Measurements from ENCODE around the gene SEC14L6. TPM values are rescaled to one million over a fixed set of nuclear protein-coding genes. Genes with fewer than 3 reads are reported as not detected.

SEC14L6 gene
- total RNA-seq, 1 donor from 2014 or later: 0.54 TPM

- no peaks in the 10 kb centered on the region for H3K36me3 Mint-ChIP-seq (ENCODE audit: unreplicated experiment)
- no peak for DNase-seq (ENCODE audit: extremely low spot score, unreplicated experiment)
- TF ChIP-seq, protein P1, sequence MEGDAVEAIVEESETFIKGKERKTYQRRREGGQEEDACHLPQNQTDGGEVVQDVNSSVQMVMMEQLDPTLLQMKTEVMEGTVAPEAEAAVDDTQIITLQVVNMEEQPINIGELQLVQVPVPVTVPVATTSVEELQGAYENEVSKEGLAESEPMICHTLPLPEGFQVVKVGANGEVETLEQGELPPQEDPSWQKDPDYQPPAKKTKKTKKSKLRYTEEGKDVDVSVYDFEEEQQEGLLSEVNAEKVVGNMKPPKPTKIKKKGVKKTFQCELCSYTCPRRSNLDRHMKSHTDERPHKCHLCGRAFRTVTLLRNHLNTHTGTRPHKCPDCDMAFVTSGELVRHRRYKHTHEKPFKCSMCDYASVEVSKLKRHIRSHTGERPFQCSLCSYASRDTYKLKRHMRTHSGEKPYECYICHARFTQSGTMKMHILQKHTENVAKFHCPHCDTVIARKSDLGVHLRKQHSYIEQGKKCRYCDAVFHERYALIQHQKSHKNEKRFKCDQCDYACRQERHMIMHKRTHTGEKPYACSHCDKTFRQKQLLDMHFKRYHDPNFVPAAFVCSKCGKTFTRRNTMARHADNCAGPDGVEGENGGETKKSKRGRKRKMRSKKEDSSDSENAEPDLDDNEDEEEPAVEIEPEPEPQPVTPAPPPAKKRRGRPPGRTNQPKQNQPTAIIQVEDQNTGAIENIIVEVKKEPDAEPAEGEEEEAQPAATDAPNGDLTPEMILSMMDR (IDR thresholded peaks at IDR 0.05): no peak
- no peak overlapping the region for H3K4me3 Mint-ChIP-seq (ENCODE audit: unreplicated experiment)
- no peaks in the 10 kb centered on the region for H3K9me3 Mint-ChIP-seq (ENCODE audit: unreplicated experiment)
- H3K27me3 Mint-ChIP-seq (ENCODE audit: unreplicated experiment): peaks cover 8% of the 10 kb centered on the region
- peaks cover 2% of the 10 kb centered on the region for H3K4me1 Mint-ChIP-seq (ENCODE audit: unreplicated experiment)
- no peak overlapping the region for H3K27ac Mint-ChIP-seq (ENCODE audit: unreplicated experiment)
Observed at GRCh38 chr22:30537083-30537731, 9.3 kb downstream of the SEC14L6 start.

DNA sequence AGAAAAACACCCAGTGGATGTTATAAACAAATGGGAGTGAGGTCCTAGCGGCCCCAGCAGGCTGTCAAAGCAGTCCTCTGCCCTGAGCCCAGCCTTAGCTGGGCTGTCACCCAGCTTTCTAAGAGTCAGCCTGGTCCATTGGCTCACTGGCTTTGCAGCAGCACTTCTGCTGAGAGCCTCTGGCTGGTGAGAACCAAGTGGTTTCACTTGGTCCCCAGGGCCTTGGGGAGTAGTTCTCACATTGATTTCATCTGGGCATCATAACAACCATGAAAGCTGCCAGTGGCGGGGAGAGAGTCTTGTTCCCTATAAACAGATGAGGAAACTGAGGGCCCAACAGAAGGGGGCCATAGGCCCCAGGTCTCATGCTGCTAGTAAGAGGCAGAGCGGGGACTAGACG, 11.4 kb downstream of the SEC14L6 start:
- H3K4me1 Mint-ChIP-seq (ENCODE audit: unreplicated experiment): no peaks in the 10 kb centered on the region
- H3K27me3 Mint-ChIP-seq (ENCODE audit: unreplicated experiment): peaks cover 6% of the 10 kb centered on the region
- H3K36me3 Mint-ChIP-seq (ENCODE audit: unreplicated experiment): no peaks in the 10 kb centered on the region
- no peak overlapping the region for H3K4me3 Mint-ChIP-seq (ENCODE audit: unreplicated experiment)
- no peak overlapping the region for H3K27ac Mint-ChIP-seq (ENCODE audit: unreplicated experiment)
- no peaks in the 10 kb centered on the region for H3K9me3 Mint-ChIP-seq (ENCODE audit: unreplicated experiment)
- TF ChIP-seq, protein P1 (IDR thresholded peaks at IDR 0.05): no peak
- DNase-seq (ENCODE audit: extremely low spot score, unreplicated experiment): no peak

DNA sequence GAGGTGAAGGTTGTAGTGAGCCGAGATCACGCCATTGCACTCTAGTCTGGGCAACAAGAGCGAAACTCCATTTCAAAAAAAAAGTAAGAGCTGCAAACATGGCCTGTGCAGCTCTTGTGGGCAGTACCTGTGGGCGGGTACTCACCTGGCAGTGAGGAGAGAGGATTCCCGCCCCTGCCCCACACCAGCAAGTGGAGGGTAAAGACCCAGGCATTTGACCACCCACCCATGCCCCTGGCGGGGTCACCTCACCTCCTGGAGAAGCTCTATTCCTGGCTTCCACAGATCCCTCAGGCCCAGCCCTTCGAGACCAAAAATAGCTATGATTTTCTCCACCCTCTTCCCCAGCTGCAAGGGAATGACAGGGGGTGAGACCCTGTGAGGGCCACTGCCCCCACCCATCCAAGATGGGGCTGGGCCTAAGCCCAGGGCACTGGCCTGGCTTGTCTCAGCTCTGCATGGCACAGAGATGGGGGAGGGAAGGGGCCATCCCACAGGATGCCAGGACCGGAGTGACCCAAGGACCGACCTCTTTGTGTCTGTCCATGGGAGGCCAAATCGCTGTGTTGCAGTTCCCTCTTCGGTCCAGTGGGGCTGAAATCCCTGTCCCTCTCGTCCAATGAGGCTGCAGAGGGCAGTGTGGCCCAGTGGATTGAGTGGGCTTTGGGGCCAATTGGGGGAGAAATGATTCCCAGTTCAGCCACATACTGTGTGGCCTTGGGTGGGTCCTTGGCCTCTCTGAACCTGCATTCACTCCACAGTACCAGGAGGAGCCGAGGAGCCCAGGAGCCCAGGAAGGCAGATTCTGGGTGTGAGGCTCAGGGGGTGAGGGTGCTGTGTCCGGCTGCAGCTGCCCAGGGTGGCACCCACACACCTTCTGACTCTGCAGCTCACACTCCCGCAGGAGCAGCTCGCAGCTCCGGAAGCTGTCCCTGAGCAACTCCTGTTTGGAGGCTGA, 14.6 kb downstream of the SEC14L6 start:
- H3K27ac Mint-ChIP-seq (ENCODE audit: unreplicated experiment): no peak overlapping the region
- peaks cover 6% of the 10 kb centered on the region for H3K27me3 Mint-ChIP-seq (ENCODE audit: unreplicated experiment)
- no peak for DNase-seq (ENCODE audit: extremely low spot score, unreplicated experiment)
- no peaks in the 10 kb centered on the region for H3K36me3 Mint-ChIP-seq (ENCODE audit: unreplicated experiment)
- H3K4me1 Mint-ChIP-seq (ENCODE audit: unreplicated experiment): no peaks in the 10 kb centered on the region
- H3K4me3 Mint-ChIP-seq (ENCODE audit: unreplicated experiment): no peak overlapping the region
- TF ChIP-seq, protein P1 (IDR thresholded peaks at IDR 0.05): no peak
- no peaks in the 10 kb centered on the region for H3K9me3 Mint-ChIP-seq (ENCODE audit: unreplicated experiment)

- Mint-ChIP-seq H3K36me3 (ENCODE audit: unreplicated experiment) (no peaks in the 10 kb centered on the region), H3K27ac (ENCODE audit: unreplicated experiment) (no peak overlapping the region), H3K27me3 (ENCODE audit: unreplicated experiment) (peaks cover 4% of the 10 kb centered on the region), H3K4me3 (ENCODE audit: unreplicated experiment) (no peak overlapping the region), H3K4me1 (ENCODE audit: unreplicated experiment) (no peaks in the 10 kb centered on the region), H3K9me3 (ENCODE audit: unreplicated experiment) (no peaks in the 10 kb centered on the region)
- TF ChIP-seq, protein P1 (IDR thresholded peaks at IDR 0.05): no peak
- no peak for DNase-seq (ENCODE audit: extremely low spot score, unreplicated experiment)
Observed at GRCh38 chr22:30526656-30527055, 19.9 kb downstream of the SEC14L6 start.
